CD14-positive monocyte (primary cell): ENCODE measurements around the gene ABO. TPM values are rescaled to one million over a fixed set of nuclear protein-coding genes. Genes with fewer than 3 reads are reported as not detected.
A peak's percentile ranks its signal among the peaks of the same experiment; 100 is the strongest.

ENCODE experiments used
- DNase-seq, 3 donors: peaks; one replicate each; pipeline ENCODE4 v3.0.0-alpha.2; 2011 to 2022
- H2AFZ ChIP-seq: 2 replicates; pipeline ENCODE4 v1.6.0; 2012; ENCODE audit warnings: mild to moderate bottlenecking, low read depth, low read length, inconsistent platforms; ENCODE audit not compliant: insufficient read depth, poor library complexity, severe bottlenecking
- H3K27ac ChIP-seq, 2 donors: 1 replicate in 1 of 2; 2 replicates in 1 of 2; pipeline ENCODE4 v1.5.1; 2012 to 2013; ENCODE audit warnings: low read length in 2 of 2, control low read depth in 1 of 2, inconsistent platforms in 1 of 2, low read depth in 1 of 2, mild to moderate bottlenecking in 1 of 2
- H3K27me3 ChIP-seq, 2 donors: one replicate each; pipeline versions ENCODE4 v1.6.0 to v1.6.1; 2011 to 2013; ENCODE audit warnings: low read length in 2 of 2; ENCODE audit not compliant: control insufficient read depth in 2 of 2, insufficient read depth in 2 of 2
- H3K36me3 ChIP-seq, 2 donors: replicated peaks in 1 of 2; 1 replicate in 1 of 2; 2 replicates in 1 of 2; pipeline versions ENCODE4 v1.5.1 to v1.6.1; 2012 to 2013; ENCODE audit warnings: low read length in 2 of 2, control low read depth in 1 of 2, inconsistent platforms in 1 of 2, mild to moderate bottlenecking in 1 of 2; ENCODE audit not compliant: insufficient read depth in 2 of 2, control insufficient read depth in 1 of 2
- H3K4me1 ChIP-seq, 2 donors: 1 replicate in 1 of 2; 2 replicates in 1 of 2; pipeline versions ENCODE4 v1.5.1 to v1.6.1; 2012 to 2013; ENCODE audit warnings: low read length in 2 of 2, control low read depth in 1 of 2, inconsistent platforms in 1 of 2, mild to moderate bottlenecking in 1 of 2, moderate library complexity in 1 of 2; ENCODE audit not compliant: insufficient read depth in 2 of 2, control insufficient read depth in 1 of 2
- H3K4me2 ChIP-seq: replicated peaks from 2 replicates; pipeline ENCODE3; 2012; ENCODE audit warnings: low read length, moderate library complexity, mild to moderate bottlenecking; ENCODE audit not compliant: poor library complexity, severe bottlenecking; ENCODE audit errors: extremely low read depth
- H3K4me3 ChIP-seq, 3 experiments: fragments of 200-600 bp in 1 of 3; sonication (generic) in 1 of 3; replicated peaks in 1 of 3; 1 replicate in 2 of 3; 2 replicates in 1 of 3; pipeline ENCODE4 v1.5.1; 2011 to 2013; ENCODE audit warnings: low read length in 3 of 3, mild to moderate bottlenecking in 3 of 3, control low read depth in 2 of 3, low read depth in 2 of 3, inconsistent platforms in 1 of 3, moderate library complexity in 1 of 3
- H3K79me2 ChIP-seq: 2 replicates; pipeline ENCODE4 v1.6.0; 2012; ENCODE audit warnings: mild to moderate bottlenecking, control low read depth, inconsistent platforms, low read length, moderate library complexity; ENCODE audit not compliant: insufficient read depth
- H3K9ac ChIP-seq: 2 replicates; pipeline ENCODE4 v1.6.0; 2017; ENCODE audit warnings: low read length, mild to moderate bottlenecking; ENCODE audit not compliant: insufficient read depth, poor library complexity, severe bottlenecking
- H3K9me3 ChIP-seq, 2 donors: replicated peaks in 1 of 2; 1 replicate in 1 of 2; 2 replicates in 1 of 2; pipeline versions ENCODE4 v1.5.1 to v1.6.1; 2012 to 2013; ENCODE audit warnings: low read length in 2 of 2, control low read depth in 1 of 2; ENCODE audit not compliant: control insufficient read depth in 1 of 2, insufficient read depth in 1 of 2
- H4K20me1 ChIP-seq: 2 replicates; pipeline ENCODE4 v1.6.0; 2012; ENCODE audit warnings: mild to moderate bottlenecking, low read length, control low read depth, moderate library complexity; ENCODE audit not compliant: insufficient read depth
- H3K27ac Mint-ChIP-seq, 7 donors: one replicate each; pipeline ENCODE4 v1.8.0; 2020; ENCODE audit warnings: mild to moderate bottlenecking in 7 of 7, mixed read lengths in 7 of 7, moderate library complexity in 6 of 7, inconsistent platforms in 2 of 7
- H3K27me3 Mint-ChIP-seq, 3 donors: one replicate each; pipeline ENCODE4 v1.8.0; 2021 to 2022; ENCODE audit warnings: low read depth in 3 of 3, mild to moderate bottlenecking in 3 of 3, mixed read lengths in 3 of 3, moderate library complexity in 3 of 3, inconsistent platforms in 1 of 3
- H3K36me3 Mint-ChIP-seq, 2 donors: one replicate each; pipeline ENCODE4 v1.8.0; 2020; ENCODE audit warnings: mixed read lengths in 2 of 2, inconsistent platforms in 1 of 2, mild to moderate bottlenecking in 1 of 2
- H3K4me1 Mint-ChIP-seq: one replicate; pipeline ENCODE4 v1.8.0; 2020; ENCODE audit warnings: mild to moderate bottlenecking, mixed read lengths
- H3K4me3 Mint-ChIP-seq, 2 donors: one replicate each; pipeline ENCODE4 v1.8.0; 2020; ENCODE audit warnings: mild to moderate bottlenecking in 2 of 2, mixed read lengths in 2 of 2, moderate library complexity in 1 of 2
- H3K9me3 Mint-ChIP-seq, 7 donors: one replicate each; pipeline ENCODE4 v1.8.0; 2020 to 2022; ENCODE audit warnings: mixed read lengths in 7 of 7, mild to moderate bottlenecking in 6 of 7, moderate library complexity in 6 of 7, inconsistent platforms in 2 of 7
- WGBS: methylation state at CpG from one replicate; pipeline ENCODE4 v1.1.5; 2013; ENCODE audit warnings: missing lambda C conversion rate; ENCODE audit not compliant: insufficient coverage; 5-methylcytosine and 5-hydroxymethylcytosine counted together
- intact Hi-C, 2 donors: fragments of 100-400 bp; cut with micrococcal nuclease; formaldehyde crosslinking; loops; one replicate each; pipeline versions ENCODE4 v1.15.0 to v1.15.1; 2023
- polyA plus RNA-seq, 3 donors: library from polyadenylated mRNA; depleted of rRNA in 1 of 3; unstranded in 2 of 3; stranded (reverse) in 1 of 3; fragments of 300-500 nt in 2 of 3; fragments of >200 nt in 1 of 3; fragmentation: Illumina TruSeq in 2 of 3; gene quantifications; 1 replicate in 2 of 3; 2 replicates in 1 of 3; pipeline ENCODE4 v1.2.3, GENCODE V29; 2012 to 2021
- TF ChIP-seq, protein P1 (sequence below): fragments of 200-600 bp; IDR thresholded peaks from one replicate; pipeline ENCODE4 v1.8.0; 2022; ENCODE audit warnings: antibody characterized with exemption, mild to moderate bottlenecking

ABO gene
- polyA plus RNA-seq, 3 donors: 0.50 to 2.1 TPM; not detected in 1

DNA sequence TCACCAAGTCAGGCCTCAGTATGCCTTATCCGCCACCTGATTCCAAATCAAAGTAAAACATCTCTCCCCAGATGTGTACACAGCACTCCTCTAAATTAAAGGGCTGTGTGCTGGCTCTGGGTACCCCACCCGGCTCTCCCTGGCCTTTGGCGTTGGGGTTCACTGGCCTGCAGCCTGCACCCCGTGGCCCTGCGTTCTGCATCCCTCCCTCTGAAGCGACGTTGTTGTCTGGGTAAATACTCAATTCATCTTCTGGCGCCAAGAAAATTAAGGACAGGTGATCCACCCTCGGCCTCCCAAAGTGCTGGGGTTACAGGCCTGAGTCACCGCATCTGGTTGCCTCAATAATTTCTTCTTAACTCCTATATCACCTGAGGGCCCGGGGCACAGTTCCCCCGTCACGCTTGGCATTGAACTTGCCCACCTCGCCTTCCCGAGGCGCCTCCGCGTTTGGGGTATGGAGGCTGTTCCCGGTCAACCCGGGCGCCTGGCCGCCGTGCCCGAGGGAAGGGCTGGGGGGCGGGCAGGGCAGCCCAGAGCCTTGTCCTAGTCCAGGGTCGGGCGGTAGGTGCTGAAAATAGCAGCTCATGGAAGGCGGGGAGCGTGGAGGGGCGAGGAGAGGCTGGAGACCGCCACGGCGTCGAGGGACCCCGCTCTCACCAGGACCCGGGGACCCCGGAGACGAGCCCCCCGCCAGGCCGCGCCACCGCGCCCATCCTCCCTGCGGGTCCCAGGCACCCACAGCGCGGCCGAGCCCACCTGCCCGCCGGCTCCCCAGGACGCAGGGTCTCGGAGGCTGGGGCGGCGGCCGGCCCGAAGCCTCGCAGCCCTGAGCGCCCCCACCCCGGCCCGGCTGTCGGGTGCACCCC is 531 bp downstream of the ABO start:
- H3K4me1 ChIP-seq: peaks cover 3 to 8% of the 10 kb centered on the region in 2 donors
- peaks cover 13 to 20% of the 10 kb centered on the region in 2 donors for H3K9me3 ChIP-seq
- Mint-ChIP-seq H3K4me1 (peaks cover 35% of the 10 kb centered on the region), H3K27ac (no peak overlapping the region), H3K27me3 (peaks cover 26 to 42% (median 28%) of the 10 kb centered on the region in 3 donors), H3K9me3 (peaks cover 12 to 33% (median 23%) of the 10 kb centered on the region in 7 donors), H3K4me3 (peak overlapping the region; percentile 58 to 71), H3K36me3 (peaks cover 0 to 3% of the 10 kb centered on the region in 2 donors)
- DNase-seq: no peak
- peaks cover 0 to 23% of the 10 kb centered on the region in 2 donors for H3K27me3 ChIP-seq
- intact Hi-C loops: no loop called here
- TF ChIP-seq, protein P1, sequence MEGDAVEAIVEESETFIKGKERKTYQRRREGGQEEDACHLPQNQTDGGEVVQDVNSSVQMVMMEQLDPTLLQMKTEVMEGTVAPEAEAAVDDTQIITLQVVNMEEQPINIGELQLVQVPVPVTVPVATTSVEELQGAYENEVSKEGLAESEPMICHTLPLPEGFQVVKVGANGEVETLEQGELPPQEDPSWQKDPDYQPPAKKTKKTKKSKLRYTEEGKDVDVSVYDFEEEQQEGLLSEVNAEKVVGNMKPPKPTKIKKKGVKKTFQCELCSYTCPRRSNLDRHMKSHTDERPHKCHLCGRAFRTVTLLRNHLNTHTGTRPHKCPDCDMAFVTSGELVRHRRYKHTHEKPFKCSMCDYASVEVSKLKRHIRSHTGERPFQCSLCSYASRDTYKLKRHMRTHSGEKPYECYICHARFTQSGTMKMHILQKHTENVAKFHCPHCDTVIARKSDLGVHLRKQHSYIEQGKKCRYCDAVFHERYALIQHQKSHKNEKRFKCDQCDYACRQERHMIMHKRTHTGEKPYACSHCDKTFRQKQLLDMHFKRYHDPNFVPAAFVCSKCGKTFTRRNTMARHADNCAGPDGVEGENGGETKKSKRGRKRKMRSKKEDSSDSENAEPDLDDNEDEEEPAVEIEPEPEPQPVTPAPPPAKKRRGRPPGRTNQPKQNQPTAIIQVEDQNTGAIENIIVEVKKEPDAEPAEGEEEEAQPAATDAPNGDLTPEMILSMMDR: no peak
- peak overlapping the region; percentile 75 for H2AFZ ChIP-seq
- peak overlapping the region; percentile 54 for H3K9ac ChIP-seq
- H4K20me1 ChIP-seq: no peaks in the 10 kb centered on the region
- no peak overlapping the region for H3K27ac ChIP-seq
- H3K4me2 ChIP-seq: peak overlapping the region; percentile 72
- 13% methylated on average over 57 of the region's 60 CpGs for WGBS
- no peaks in the 10 kb centered on the region for H3K36me3 ChIP-seq
- peak overlapping the region; percentile 35 to 69 (median 39) for H3K4me3 ChIP-seq
- H3K79me2 ChIP-seq: no peaks in the 10 kb centered on the region

DNA sequence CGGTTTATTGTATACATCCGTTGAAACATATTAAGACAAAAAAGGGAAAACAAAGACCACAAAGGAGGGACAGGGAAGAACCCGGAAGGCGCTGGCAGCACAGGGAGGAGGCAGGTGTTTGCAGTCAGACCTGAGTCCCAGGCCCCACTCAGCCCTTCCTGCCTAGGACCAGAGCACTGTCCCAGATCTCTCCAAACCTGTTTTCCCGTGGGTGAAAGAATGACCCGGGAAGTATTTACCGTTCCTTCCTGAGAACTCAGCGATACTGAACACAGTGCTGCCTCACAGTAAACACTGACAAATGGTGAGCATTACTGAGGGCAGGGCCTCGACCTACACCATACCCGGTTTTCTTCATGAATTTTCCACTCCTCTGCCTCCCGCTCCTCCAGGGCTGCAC is 1.2 kb downstream of the ABO start:
- Histone ChIP-seq H2AFZ (no peak overlapping the region), H3K4me1 (peaks cover 3 to 8% of the 10 kb centered on the region in 2 donors), H3K27me3 (peaks cover 0 to 23% of the 10 kb centered on the region in 2 donors), H3K27ac (no peak overlapping the region), H3K79me2 (no peaks in the 10 kb centered on the region), H3K36me3 (no peaks in the 10 kb centered on the region), H3K9ac (peak overlapping the region; percentile 54), H3K9me3 (peaks cover 13 to 15% of the 10 kb centered on the region in 2 donors), H3K4me3 (no peak overlapping the region), H3K4me2 (peak overlapping the region; percentile 72), H4K20me1 (no peaks in the 10 kb centered on the region)
- DNase-seq: no peak
- Mint-ChIP-seq H3K9me3 (peaks cover 10 to 28% (median 20%) of the 10 kb centered on the region in 7 donors), H3K27me3 (peaks cover 25 to 42% (median 28%) of the 10 kb centered on the region in 3 donors), H3K36me3 (peaks cover 0 to 3% of the 10 kb centered on the region in 2 donors), H3K4me3 (peak overlapping the region; percentile 28 to 71), H3K4me1 (peaks cover 33% of the 10 kb centered on the region), H3K27ac (peak overlapping the region in 1 of 7 donors; percentile 82)
- WGBS: 69% methylated on average over 9 of the region's 11 CpGs
- TF ChIP-seq, protein P1: no peak
- intact Hi-C loops: no loop called here
